Thymus (tissue), 11 donors: Measurements from ENCODE around the gene NTRK3. TPM values are rescaled to one million over a fixed set of nuclear protein-coding genes. Genes with fewer than 3 reads are reported as not detected.

Experiments used
- DNase-seq, 9 donors: peaks; one replicate each; pipeline ENCODE4 v3.0.0-alpha.2; 2013; ENCODE audit warnings: low spot score in 9 of 9, low read depth in 6 of 9, missing footprints in 1 of 9
- H3K27ac ChIP-seq, 2 donors: one replicate each; pipeline ENCODE4 v1.5.1; 2013; ENCODE audit warnings: control low read depth in 1 of 2, low read depth in 1 of 2, low read length in 1 of 2, mild to moderate bottlenecking in 1 of 2, moderate library complexity in 1 of 2
- H3K27me3 ChIP-seq, 2 donors: one replicate each; pipeline ENCODE4 v1.5.1; 2013; ENCODE audit warnings: low read length in 1 of 2; ENCODE audit not compliant: control insufficient read depth in 2 of 2, insufficient read depth in 1 of 2
- H3K36me3 ChIP-seq, 2 donors: one replicate each; pipeline ENCODE4 v1.5.1; 2013; ENCODE audit warnings: low read length in 1 of 2, mild to moderate bottlenecking in 1 of 2, moderate library complexity in 1 of 2; ENCODE audit not compliant: control insufficient read depth in 2 of 2, insufficient read depth in 2 of 2
- H3K4me1 ChIP-seq, 2 donors: one replicate each; pipeline ENCODE4 v1.5.1; 2013; ENCODE audit warnings: low read length in 2 of 2; ENCODE audit not compliant: control insufficient read depth in 2 of 2, insufficient read depth in 2 of 2
- H3K4me3 ChIP-seq, 2 donors: one replicate each; pipeline ENCODE4 v1.5.1; 2013; ENCODE audit warnings: low read length in 2 of 2, control low read depth in 1 of 2, mild to moderate bottlenecking in 1 of 2
- H3K9me3 ChIP-seq, 2 donors: one replicate each; pipeline ENCODE4 v1.5.1; 2013; ENCODE audit warnings: low read length in 1 of 2, mild to moderate bottlenecking in 1 of 2; ENCODE audit not compliant: control insufficient read depth in 2 of 2, insufficient read depth in 1 of 2
- WGBS: extraction: QIAGEN DNeasy Blood & Tissue Kit; methylation state at CpG from one replicate; pipeline ENCODE4 v1.1.7; 2013; 5-methylcytosine and 5-hydroxymethylcytosine counted together
- polyA plus RNA-seq: library from polyadenylated mRNA; stranded (reverse); fragments of 200-250 nt; gene quantifications from one replicate; pipeline ENCODE4 v1.2.3, GENCODE V29; 2013
- total RNA-seq: library from RNA; stranded (reverse); fragments of 120-200 nt; gene quantifications from one replicate; pipeline ENCODE4 v1.2.4, GENCODE V29; 2013
- donor health status: healthy.

NTRK3 gene
- total and polyA plus RNA-seq, 2 donors: 0.57 to 5.8 TPM

GRCh38 chr15:88202231-88202630 is 54.3 kb downstream of the NTRK3 start:
- Histone ChIP-seq H3K36me3 (no peaks in the 10 kb centered on the region), H3K4me1 (no peaks in the 10 kb centered on the region), H3K27me3 (no peaks in the 10 kb centered on the region), H3K9me3 (no peaks in the 10 kb centered on the region), H3K4me3 (no peak overlapping the region), H3K27ac (no peak overlapping the region)
- 96% methylated on average over 4 of the region's 4 CpGs for WGBS
- no peak for DNase-seq

- Histone ChIP-seq H3K27me3 (no peaks in the 10 kb centered on the region), H3K4me3 (no peak overlapping the region), H3K4me1 (no peaks in the 10 kb centered on the region), H3K9me3 (no peaks in the 10 kb centered on the region), H3K36me3 (no peaks in the 10 kb centered on the region), H3K27ac (no peak overlapping the region)
- 90% methylated on average over 3 of the region's 3 CpGs for WGBS
- DNase-seq: no peak
Observed at GRCh38 chr15:88201207-88201606, 55.3 kb downstream of the NTRK3 start.

- Histone ChIP-seq H3K27me3 (no peaks in the 10 kb centered on the region), H3K4me1 (no peaks in the 10 kb centered on the region), H3K4me3 (no peak overlapping the region), H3K9me3 (no peaks in the 10 kb centered on the region), H3K27ac (no peak overlapping the region), H3K36me3 (no peaks in the 10 kb centered on the region)
- no peak for DNase-seq
Observed at GRCh38 chr15:88196961-88197360, 59.6 kb downstream of the NTRK3 start.

GRCh38 chr15:88194162-88194561 is 62.4 kb downstream of the NTRK3 start:
- no peaks in the 10 kb centered on the region for H3K36me3 ChIP-seq
- no peaks in the 10 kb centered on the region for H3K27me3 ChIP-seq
- no peak for DNase-seq
- H3K27ac ChIP-seq: no peak overlapping the region
- H3K4me1 ChIP-seq: no peaks in the 10 kb centered on the region
- 97% methylated on average over 4 of the region's 4 CpGs for WGBS
- H3K9me3 ChIP-seq: no peaks in the 10 kb centered on the region
- H3K4me3 ChIP-seq: no peak overlapping the region

GRCh38 chr15:88193415-88193814 is 63.1 kb downstream of the NTRK3 start:
- H3K4me1 ChIP-seq: no peaks in the 10 kb centered on the region

GRCh38 chr15:88191812-88192165 is 64.8 kb downstream of the NTRK3 start:
- no peaks in the 10 kb centered on the region for H3K9me3 ChIP-seq
- no peak for DNase-seq
- H3K4me3 ChIP-seq: no peak overlapping the region
- 92% methylated on average over 10 of the region's 10 CpGs for WGBS
- no peaks in the 10 kb centered on the region for H3K27me3 ChIP-seq
- H3K36me3 ChIP-seq: no peaks in the 10 kb centered on the region
- H3K27ac ChIP-seq: no peak overlapping the region
- no peaks in the 10 kb centered on the region for H3K4me1 ChIP-seq

More at GRCh38 chr15:88193415-88193814, 63.1 kb downstream of the NTRK3 start:
- Histone ChIP-seq H3K4me3 (no peak overlapping the region), H3K27ac (no peak overlapping the region), H3K36me3 (no peaks in the 10 kb centered on the region), H3K27me3 (no peaks in the 10 kb centered on the region), H3K9me3 (no peaks in the 10 kb centered on the region)
- WGBS: 75% methylated on average over 4 of the region's 4 CpGs
- no peak for DNase-seq

- no peak for DNase-seq
- no peaks in the 10 kb centered on the region for H3K4me1 ChIP-seq
- no peak overlapping the region for H3K27ac ChIP-seq
- H3K36me3 ChIP-seq: no peaks in the 10 kb centered on the region
- 90% methylated on average over 3 of the region's 3 CpGs for WGBS
- H3K27me3 ChIP-seq: no peaks in the 10 kb centered on the region
- no peaks in the 10 kb centered on the region for H3K9me3 ChIP-seq
- no peak overlapping the region for H3K4me3 ChIP-seq
Observed at GRCh38 chr15:88190232-88190631, 66.3 kb downstream of the NTRK3 start.

- Histone ChIP-seq H3K27ac (no peak overlapping the region), H3K4me3 (no peak overlapping the region), H3K27me3 (no peaks in the 10 kb centered on the region), H3K9me3 (no peaks in the 10 kb centered on the region), H3K36me3 (no peaks in the 10 kb centered on the region), H3K4me1 (no peaks in the 10 kb centered on the region)
- WGBS: 96% methylated on average over 2 of the region's 2 CpGs
- DNase-seq: no peak
Observed at GRCh38 chr15:88188300-88188699, 68.2 kb downstream of the NTRK3 start.

- no peaks in the 10 kb centered on the region for H3K4me1 ChIP-seq
- no peaks in the 10 kb centered on the region for H3K27me3 ChIP-seq
- H3K4me3 ChIP-seq: no peak overlapping the region
- no peaks in the 10 kb centered on the region for H3K9me3 ChIP-seq
- H3K36me3 ChIP-seq: no peaks in the 10 kb centered on the region
- DNase-seq: no peak
- no peak overlapping the region for H3K27ac ChIP-seq
- WGBS: 95% methylated on average over 5 of the region's 5 CpGs
Observed at GRCh38 chr15:88187195-88187594, 69.3 kb downstream of the NTRK3 start.

- Histone ChIP-seq H3K4me1 (no peaks in the 10 kb centered on the region), H3K4me3 (no peak overlapping the region), H3K27ac (no peak overlapping the region), H3K9me3 (no peaks in the 10 kb centered on the region), H3K36me3 (no peaks in the 10 kb centered on the region), H3K27me3 (no peaks in the 10 kb centered on the region)
- DNase-seq: no peak
- WGBS: 85% methylated on average over 3 of the region's 3 CpGs
Observed at GRCh38 chr15:88185584-88185983, 71.0 kb downstream of the NTRK3 start.
